VCaP (cell line): Measurements from ENCODE around the gene NPAS2.

Experiments used
- H3K27ac ChIP-seq: fragments of 450-650 bp; 2 replicates; pipeline ENCODE4 v1.5.1; 2017
- CTCF ChIP-seq: fragments of 450-650 bp; conservative IDR thresholded peaks from 2 replicates; pipeline ENCODE4 v1.5.1; 2017; ENCODE audit warnings: mild to moderate bottlenecking, moderate library complexity

NPAS2 gene

GRCh38 chr2:100786297-100786658 lies 33.7 kb upstream of the NPAS2 start:
- H3K27ac ChIP-seq: peak overlapping the region; percentile 43
- no peak for TF ChIP-seq CTCF

- H3K27ac ChIP-seq: no peak overlapping the region
- no peak for TF ChIP-seq CTCF
Measured at GRCh38 chr2:100786985-100787384, 33.0 kb upstream of the NPAS2 start.

GRCh38 chr2:100789361-100789760 lies 30.6 kb upstream of the NPAS2 start:
- no peak for TF ChIP-seq CTCF

GRCh38 chr2:100791294-100791935 lies 28.5 kb upstream of the NPAS2 start:
- no peak for TF ChIP-seq CTCF
- no peak overlapping the region for H3K27ac ChIP-seq

More at GRCh38 chr2:100789361-100789760, 30.6 kb upstream of the NPAS2 start:
- no peak overlapping the region for H3K27ac ChIP-seq

GRCh38 chr2:100791936-100792308 lies 28.0 kb upstream of the NPAS2 start:
- no peak overlapping the region for H3K27ac ChIP-seq
- no peak for TF ChIP-seq CTCF

GRCh38 chr2:100793220-100793619 lies 26.7 kb upstream of the NPAS2 start:
- no peak for TF ChIP-seq CTCF
- no peak overlapping the region for H3K27ac ChIP-seq

GRCh38 chr2:100793982-100794381 lies 26.0 kb upstream of the NPAS2 start:
- no peak for TF ChIP-seq CTCF
- no peak overlapping the region for H3K27ac ChIP-seq
